Measurements from ENCODE around the gene ATP2C1. TPM values are rescaled to one million over a fixed set of nuclear protein-coding genes. Genes with fewer than 3 reads are reported as not detected.
"Not testable (repeated sequence)": the region's sequence is repeated elsewhere in the genome, so short reads cannot be mapped to it uniquely, and the experiment has no call there.

ATP2C1 gene
- total and polyA plus RNA-seq, 8 donors = 12.2 to 54.6 (median 23.6) TPM

DNA sequence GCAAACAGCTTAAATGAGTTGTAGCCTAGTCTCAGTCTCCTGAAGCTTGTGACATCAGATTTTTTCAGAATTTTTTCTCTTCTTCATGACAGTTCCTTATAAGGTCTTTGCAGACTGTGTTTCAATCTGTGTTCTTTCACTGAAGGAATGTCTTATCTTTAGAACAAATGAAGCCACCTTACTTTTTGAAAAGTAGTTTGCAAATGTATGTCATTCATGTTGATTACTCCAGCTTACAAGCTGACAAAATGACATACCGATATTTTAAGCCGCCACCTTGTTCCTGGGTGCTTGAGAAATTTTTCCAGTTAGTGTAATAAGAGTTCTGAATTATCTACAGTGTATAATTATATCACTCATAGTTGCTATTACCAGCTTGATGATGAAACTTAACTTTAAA lies 75.7 kb downstream of the ATP2C1 start:
- 99% methylated on average over 2 of the region's 2 CpGs for WGBS, 2 donors
- Histone ChIP-seq H3K9me3 (no peaks in the 10 kb centered on the region), H3K4me3 (no peak overlapping the region), H3K4me1 (no peaks in the 10 kb centered on the region), H3K27me3 (no peaks in the 10 kb centered on the region), H3K27ac (no peak overlapping the region), H3K36me3 (peaks cover 0 to 15% (median 7%) of the 10 kb centered on the region in 3 donors)
- TF ChIP-seq, protein P1, sequence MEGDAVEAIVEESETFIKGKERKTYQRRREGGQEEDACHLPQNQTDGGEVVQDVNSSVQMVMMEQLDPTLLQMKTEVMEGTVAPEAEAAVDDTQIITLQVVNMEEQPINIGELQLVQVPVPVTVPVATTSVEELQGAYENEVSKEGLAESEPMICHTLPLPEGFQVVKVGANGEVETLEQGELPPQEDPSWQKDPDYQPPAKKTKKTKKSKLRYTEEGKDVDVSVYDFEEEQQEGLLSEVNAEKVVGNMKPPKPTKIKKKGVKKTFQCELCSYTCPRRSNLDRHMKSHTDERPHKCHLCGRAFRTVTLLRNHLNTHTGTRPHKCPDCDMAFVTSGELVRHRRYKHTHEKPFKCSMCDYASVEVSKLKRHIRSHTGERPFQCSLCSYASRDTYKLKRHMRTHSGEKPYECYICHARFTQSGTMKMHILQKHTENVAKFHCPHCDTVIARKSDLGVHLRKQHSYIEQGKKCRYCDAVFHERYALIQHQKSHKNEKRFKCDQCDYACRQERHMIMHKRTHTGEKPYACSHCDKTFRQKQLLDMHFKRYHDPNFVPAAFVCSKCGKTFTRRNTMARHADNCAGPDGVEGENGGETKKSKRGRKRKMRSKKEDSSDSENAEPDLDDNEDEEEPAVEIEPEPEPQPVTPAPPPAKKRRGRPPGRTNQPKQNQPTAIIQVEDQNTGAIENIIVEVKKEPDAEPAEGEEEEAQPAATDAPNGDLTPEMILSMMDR (IDR thresholded peaks at IDR 0.05) = no peak
- DNase-seq = no peak
- no peak for FAIRE-seq
- no peak for ATAC-seq
- intact Hi-C loops (cut with DNase I) = no loop called here

DNA sequence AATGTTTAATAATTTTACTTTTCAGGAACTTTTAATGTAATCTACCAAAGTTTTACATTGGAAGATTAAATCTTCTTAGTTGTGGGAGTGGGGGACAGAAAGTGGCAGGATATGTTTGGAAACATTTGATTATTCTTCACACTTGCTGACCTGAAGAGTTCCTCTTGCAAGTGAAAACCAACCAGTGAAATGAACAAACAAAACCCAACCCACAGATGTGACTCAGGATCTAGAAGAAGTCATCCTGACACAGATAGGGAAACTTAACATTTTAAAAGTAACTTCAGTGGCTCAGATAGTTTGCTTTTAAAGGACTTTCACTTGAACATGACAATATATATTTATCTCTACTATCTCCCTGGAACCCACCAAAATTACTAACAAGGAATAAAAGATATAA lies 77.3 kb downstream of the ATP2C1 start:
- peaks cover 0 to 7% (median 6%) of the 10 kb centered on the region in 3 donors for H3K36me3 ChIP-seq
- FAIRE-seq = no peak

DNA sequence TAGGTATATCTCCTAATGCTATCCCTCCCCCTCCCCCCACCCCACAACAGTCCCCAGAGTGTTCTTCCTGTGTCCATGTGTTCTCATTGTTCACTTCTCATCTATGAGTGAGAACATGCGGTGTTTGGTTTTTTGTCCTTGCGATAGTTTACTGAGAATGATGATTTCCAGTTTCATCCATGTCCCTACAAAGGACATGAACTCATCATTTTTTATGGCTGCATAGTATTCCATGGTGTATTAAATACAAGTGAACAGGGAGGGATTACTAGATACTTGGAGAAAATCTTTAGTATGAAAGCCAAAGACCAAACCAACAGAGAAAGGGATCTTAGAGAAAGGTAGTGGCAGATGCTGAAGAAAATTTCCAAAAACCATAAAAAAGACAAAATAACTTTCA lies 78.7 kb downstream of the ATP2C1 start:
- H3K27me3 ChIP-seq; H3K4me3 ChIP-seq; DNase-seq; H3K27ac ChIP-seq; H3K36me3 ChIP-seq; intact Hi-C loops (cut with DNase I); FAIRE-seq; H3K9me3 ChIP-seq; H3K4me1 ChIP-seq; ATAC-seq: not testable (repeated sequence)
- WGBS, 2 donors = 99 to 100% methylated on average over 2 of the region's 2 CpGs

More for the DNA sequence above, 77.3 kb downstream of the ATP2C1 start:
- ATAC-seq (no peak), DNase-seq (no peak)
- Histone ChIP-seq H3K4me3 (no peak overlapping the region), H3K27ac (no peak overlapping the region), H3K9me3 (no peaks in the 10 kb centered on the region), H3K4me1 (no peaks in the 10 kb centered on the region), H3K27me3 (no peaks in the 10 kb centered on the region)
- TF ChIP-seq, protein P1 (IDR thresholded peaks at IDR 0.05) = no peak
- intact Hi-C loops (cut with DNase I) = no loop called here

DNA sequence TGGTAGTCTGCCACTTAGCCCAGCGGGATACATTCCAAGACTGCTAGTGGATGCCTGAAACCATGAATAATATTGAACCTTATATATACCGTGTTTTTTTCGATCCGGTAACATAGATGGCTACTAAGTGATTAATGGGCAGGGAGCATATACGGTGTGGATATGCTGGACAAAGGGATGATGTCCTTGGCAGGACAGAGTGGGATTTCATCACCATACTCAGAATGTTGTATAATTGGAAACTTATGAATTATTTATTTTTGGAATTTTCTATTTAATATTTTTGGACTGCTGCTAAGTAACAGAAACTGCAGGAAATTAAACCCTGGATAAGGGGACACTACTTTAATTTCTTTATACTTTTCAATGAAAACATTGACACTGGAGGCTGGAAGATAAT lies 79.5 kb downstream of the ATP2C1 start:
- peaks cover 0 to 7% (median 6%) of the 10 kb centered on the region in 3 donors for H3K36me3 ChIP-seq

DNA sequence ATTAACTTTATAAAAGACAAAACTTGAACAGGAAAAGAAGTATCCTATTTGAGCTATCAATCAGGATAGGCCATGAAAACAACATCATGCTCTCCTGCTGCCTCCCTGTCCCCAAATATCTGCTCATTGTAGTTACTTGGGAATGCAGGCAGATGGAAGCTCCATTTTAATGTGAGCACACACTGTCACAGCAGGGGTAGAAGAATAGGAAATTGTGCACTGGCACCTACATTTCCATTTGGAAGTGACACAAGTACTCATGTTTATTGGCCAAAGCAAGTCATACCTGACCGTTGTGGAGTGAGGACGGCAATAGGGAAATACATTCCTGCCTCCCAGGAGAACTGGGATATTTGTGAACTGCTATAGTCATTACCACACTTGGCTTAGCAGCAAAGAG lies 80.3 kb downstream of the ATP2C1 start:
- no peak overlapping the region for H3K4me3 ChIP-seq
- H3K27me3 ChIP-seq = no peaks in the 10 kb centered on the region
- WGBS, 2 donors = 94 to 95% methylated on average over 2 of the region's 2 CpGs
- no peak for DNase-seq
- FAIRE-seq = no peak
- no peak for ATAC-seq
- no peaks in the 10 kb centered on the region for H3K9me3 ChIP-seq
- intact Hi-C loops (cut with DNase I) = no loop called here
- peaks cover 0 to 7% (median 6%) of the 10 kb centered on the region in 3 donors for H3K36me3 ChIP-seq
- H3K27ac ChIP-seq = no peak overlapping the region
- TF ChIP-seq, protein P1 (IDR thresholded peaks at IDR 0.05) = no peak
- no peaks in the 10 kb centered on the region for H3K4me1 ChIP-seq

More for the DNA sequence above, 79.5 kb downstream of the ATP2C1 start:
- no peaks in the 10 kb centered on the region for H3K27me3 ChIP-seq
- 93 to 97% methylated on average over 5 of the region's 5 CpGs for WGBS, 2 donors
- no peaks in the 10 kb centered on the region for H3K4me1 ChIP-seq
- FAIRE-seq = no peak
- no peak overlapping the region for H3K4me3 ChIP-seq
- TF ChIP-seq, protein P1 (IDR thresholded peaks at IDR 0.05) = no peak
- no peaks in the 10 kb centered on the region for H3K9me3 ChIP-seq
- intact Hi-C loops (cut with DNase I) = no loop called here
- ATAC-seq = no peak
- no peak for DNase-seq
- H3K27ac ChIP-seq = no peak overlapping the region
